GM18505 (cell line): ENCODE measurements around the gene RIPOR3.
"Not testable (repeated sequence)": the region's sequence is repeated elsewhere in the genome, so short reads cannot be mapped to it uniquely, and the experiment has no call there.

ENCODE experiments used
- ATAC-seq: cut with Tn5 transposase; IDR thresholded peaks from one replicate; pipeline ENCODE4 v1.9.1; 2021; ENCODE audit not compliant: unreplicated experiment
- POLR2A ChIP-seq: IDR thresholded peaks from 4 replicates; pipeline ENCODE4 v1.6.1; 2011; ENCODE audit warnings: borderline replicate concordance; ENCODE audit not compliant: insufficient read depth, insufficient read length; ENCODE audit errors: extremely low read depth

Gene RIPOR3

DNA sequence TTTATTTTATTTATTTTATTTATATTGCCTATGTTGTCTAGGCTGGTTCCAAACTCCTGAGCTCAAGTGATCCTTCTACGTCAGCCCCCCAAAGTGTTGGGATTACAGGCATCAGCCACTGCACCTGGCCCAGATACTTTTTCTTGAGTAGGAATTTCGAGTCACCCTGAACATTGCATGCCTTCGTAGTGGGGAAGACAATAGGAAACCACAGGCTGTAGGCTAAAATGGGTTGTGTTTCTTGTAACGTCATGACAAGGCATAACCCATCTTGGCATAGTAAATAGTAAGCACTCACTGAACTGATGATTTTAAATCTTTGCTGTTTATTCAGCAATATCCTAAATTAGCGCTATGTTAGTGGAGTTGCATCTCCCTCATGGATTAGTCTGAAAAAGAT is 146.2 kb downstream of the RIPOR3 start:
- no peak for ATAC-seq
- TF ChIP-seq POLR2A, result no peak

GRCh38 chr20:50543326-50543725 is 148.0 kb downstream of the RIPOR3 start:
- TF ChIP-seq POLR2A, result no peak
- no peak for ATAC-seq

DNA sequence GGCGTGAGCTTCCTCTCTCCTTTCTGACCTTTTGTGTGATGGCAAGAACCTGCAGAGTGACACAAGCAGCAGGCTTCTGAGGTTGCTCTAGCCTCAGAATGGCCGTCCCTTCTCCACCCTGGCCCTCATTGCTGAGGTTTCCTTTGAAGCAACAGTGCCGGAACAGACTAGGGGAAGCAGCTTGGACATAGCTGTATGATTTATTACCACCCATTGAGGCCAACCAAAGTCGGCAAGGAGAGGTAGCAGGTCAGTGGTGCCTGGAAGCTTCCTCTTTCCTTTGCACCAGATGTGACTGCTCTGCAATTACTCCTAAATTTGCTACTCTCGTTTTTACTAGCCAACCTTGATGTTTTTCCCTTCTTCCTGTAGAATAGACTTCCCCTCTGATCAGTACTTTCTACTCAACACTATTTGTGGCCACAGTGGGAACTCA is 149.7 kb downstream of the RIPOR3 start:
- no peak for TF ChIP-seq POLR2A
- ATAC-seq, result peak; percentile 49

DNA sequence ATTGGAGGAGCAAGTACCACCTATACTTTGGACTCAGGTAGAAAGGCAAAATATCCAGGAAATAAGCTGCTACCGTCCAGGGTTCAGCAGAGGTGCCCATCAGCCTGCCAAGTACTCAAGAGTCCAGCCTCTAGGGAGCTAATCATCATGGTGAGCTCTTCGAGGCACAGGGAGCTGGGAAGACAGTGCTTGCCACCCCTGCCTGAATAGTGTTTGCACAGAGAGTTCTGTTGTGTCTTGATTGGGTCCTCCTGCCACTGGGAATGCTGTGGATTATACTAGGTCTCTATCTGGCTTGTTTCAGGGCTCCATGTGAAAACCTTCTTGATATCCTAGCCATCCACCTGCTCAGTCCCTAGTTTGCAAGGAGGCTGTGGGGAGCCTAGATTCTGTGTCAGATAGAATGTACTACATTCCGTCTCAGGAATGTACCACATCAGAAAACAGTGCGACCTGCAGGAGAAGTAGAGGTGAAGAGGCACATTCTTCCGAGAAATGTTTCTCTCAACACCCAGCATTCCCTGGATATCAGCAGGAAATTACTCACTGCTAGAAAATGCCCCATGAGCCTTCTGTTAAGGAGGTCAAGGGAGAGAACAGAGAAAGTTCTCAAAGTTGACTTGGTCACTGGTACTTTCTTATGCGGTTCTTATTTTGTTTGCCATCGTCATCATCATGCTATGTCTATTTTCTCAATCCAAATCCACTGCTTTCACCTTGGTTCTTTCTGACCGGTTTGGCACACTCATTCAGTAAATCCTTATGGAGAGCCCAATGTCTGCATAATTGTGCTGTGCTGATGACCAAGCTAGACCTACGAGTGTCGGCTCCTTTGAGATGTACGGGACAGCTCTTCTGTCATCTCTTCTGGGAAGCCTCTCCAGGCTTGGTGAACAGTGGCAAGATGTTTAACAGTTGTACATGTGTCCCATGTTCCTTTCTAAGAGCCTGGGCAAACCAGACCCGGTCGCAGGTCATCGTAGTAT is 150.4 kb downstream of the RIPOR3 start:
- ATAC-seq, result peak; percentile 10
- peak; percentile 9 for TF ChIP-seq POLR2A

GRCh38 chr20:50539798-50540197 is 151.5 kb downstream of the RIPOR3 start:
- not testable (repeated sequence) for ATAC-seq

- ATAC-seq, result no peak
- no peak for TF ChIP-seq POLR2A
These were observed 153.1 kb downstream of the RIPOR3 start for GRCh38 chr20:50538276-50538675.

DNA sequence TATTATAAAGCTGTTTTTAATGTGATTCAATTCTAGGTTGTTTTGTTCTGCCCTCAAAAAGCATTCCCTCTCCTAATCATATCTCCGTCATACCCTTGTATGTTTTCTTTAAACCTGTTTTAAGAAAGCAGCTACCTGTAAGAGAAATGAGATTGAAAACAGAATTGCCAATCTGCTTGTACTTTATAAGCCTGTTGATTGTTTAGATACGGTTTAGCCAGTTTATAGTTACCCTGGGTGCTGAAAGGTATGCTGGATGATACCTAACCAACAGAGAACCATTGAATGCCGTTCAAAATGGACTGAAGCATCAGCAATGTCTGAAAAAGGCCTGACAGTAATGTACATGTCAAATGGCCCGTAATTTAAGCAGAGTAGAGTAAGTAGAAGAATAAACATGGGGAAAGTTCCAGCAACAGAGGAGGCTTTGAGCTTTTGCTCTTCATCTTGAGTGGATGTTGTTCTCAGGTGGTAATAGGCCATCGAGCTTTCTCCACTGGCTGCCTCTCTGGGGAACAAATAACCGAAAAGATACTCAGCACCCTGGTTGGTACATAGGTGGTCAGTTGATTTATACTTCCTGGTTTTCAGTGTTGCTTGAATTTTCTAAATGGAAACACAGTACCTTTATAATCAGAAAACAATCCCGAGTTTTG is 153.7 kb downstream of the RIPOR3 start:
- no peak for ATAC-seq
- TF ChIP-seq POLR2A, result no peak

GRCh38 chr20:50536333-50536732 is 155.0 kb downstream of the RIPOR3 start:
- no peak for TF ChIP-seq POLR2A
- no peak for ATAC-seq
